ENCODE measurements around the gene LECT2. TPM values are rescaled to one million over a fixed set of nuclear protein-coding genes. Genes with fewer than 3 reads are reported as not detected.

LECT2 gene
- total RNA-seq, 1 donor from 2014 or later = not detected

- no peak for DNase-seq (ENCODE audit: low read depth)
- no peaks in the 10 kb centered on the region for H3K36me3 ChIP-seq (ENCODE audit: control insufficient read depth, insufficient read depth, low read length)
- no peaks in the 10 kb centered on the region for H3K27me3 ChIP-seq (ENCODE audit: control insufficient read depth, insufficient read depth, low read length)
- H3K4me3 ChIP-seq (ENCODE audit: low read depth, low read length) = no peak overlapping the region
- TF ChIP-seq CTCF (IDR thresholded peaks at IDR 0.05; ENCODE audit: insufficient read depth, low read length, poor library complexity, severe bottlenecking) = no peak
These were observed 38.6 kb upstream of the LECT2 start for GRCh38 chr5:135993335-135993879.

GRCh38 chr5:135991429-135991828 is 36.6 kb upstream of the LECT2 start:
- no peaks in the 10 kb centered on the region for H3K27me3 ChIP-seq (ENCODE audit: control insufficient read depth, insufficient read depth, low read length)
- DNase-seq (ENCODE audit: low read depth) = no peak
- H3K36me3 ChIP-seq (ENCODE audit: control insufficient read depth, insufficient read depth, low read length) = no peaks in the 10 kb centered on the region
- TF ChIP-seq CTCF (IDR thresholded peaks at IDR 0.05; ENCODE audit: insufficient read depth, low read length, poor library complexity, severe bottlenecking) = no peak
- H3K4me3 ChIP-seq (ENCODE audit: low read depth, low read length) = no peak overlapping the region

GRCh38 chr5:135990528-135991255 is 35.9 kb upstream of the LECT2 start:
- TF ChIP-seq CTCF (IDR thresholded peaks at IDR 0.05; ENCODE audit: insufficient read depth, low read length, poor library complexity, severe bottlenecking) = no peak
- H3K27me3 ChIP-seq (ENCODE audit: control insufficient read depth, insufficient read depth, low read length) = no peaks in the 10 kb centered on the region
- H3K36me3 ChIP-seq (ENCODE audit: control insufficient read depth, insufficient read depth, low read length) = no peaks in the 10 kb centered on the region
- no peak overlapping the region for H3K4me3 ChIP-seq (ENCODE audit: low read depth, low read length)
- DNase-seq (ENCODE audit: low read depth) = no peak

GRCh38 chr5:135989686-135990085 is 34.9 kb upstream of the LECT2 start:
- Histone ChIP-seq H3K27me3 (ENCODE audit: control insufficient read depth, insufficient read depth, low read length) (no peaks in the 10 kb centered on the region), H3K4me3 (ENCODE audit: low read depth, low read length) (no peak overlapping the region), H3K36me3 (ENCODE audit: control insufficient read depth, insufficient read depth, low read length) (no peaks in the 10 kb centered on the region)
- DNase-seq (ENCODE audit: low read depth) = no peak
- no peak for TF ChIP-seq CTCF (IDR thresholded peaks at IDR 0.05; ENCODE audit: insufficient read depth, low read length, poor library complexity, severe bottlenecking)

- Histone ChIP-seq H3K36me3 (ENCODE audit: control insufficient read depth, insufficient read depth, low read length) (no peaks in the 10 kb centered on the region), H3K27me3 (ENCODE audit: control insufficient read depth, insufficient read depth, low read length) (no peaks in the 10 kb centered on the region), H3K4me3 (ENCODE audit: low read depth, low read length) (no peak overlapping the region)
- no peak for TF ChIP-seq CTCF (IDR thresholded peaks at IDR 0.05; ENCODE audit: insufficient read depth, low read length, poor library complexity, severe bottlenecking)
- no peak for DNase-seq (ENCODE audit: low read depth)
These were observed 33.8 kb upstream of the LECT2 start for GRCh38 chr5:135988546-135988945.
